ENCODE results near the gene SMARCAD1.
"Not testable (repeated sequence)": the region's sequence is repeated elsewhere in the genome, so short reads cannot be mapped to it uniquely, and the experiment has no call there.

Gene SMARCAD1

DNA sequence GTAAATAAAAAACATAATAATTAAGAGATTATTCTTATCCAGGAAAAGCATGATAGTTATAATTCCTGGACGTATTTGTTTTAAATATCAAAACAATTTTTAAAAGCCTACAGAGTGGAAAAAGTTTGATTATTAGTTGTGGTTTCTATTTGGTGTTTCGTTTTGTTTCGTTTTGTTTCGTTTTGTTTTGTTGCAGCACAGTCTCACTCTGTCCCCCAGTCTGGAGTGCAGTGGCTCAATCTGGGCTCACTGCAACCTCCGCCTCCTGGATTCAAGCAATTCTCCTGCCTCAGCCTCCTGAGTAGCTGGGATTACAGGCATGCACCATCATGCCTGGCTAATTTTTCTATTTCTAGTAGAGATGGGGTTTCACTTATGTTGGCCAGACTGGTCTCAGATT is 129.1 kb downstream of the SMARCAD1 start:
- not testable (repeated sequence) for H3K36me3 Mint-ChIP-seq (ENCODE audit: low read depth); H3K27ac Mint-ChIP-seq; H3K4me3 Mint-ChIP-seq; H3K27me3 Mint-ChIP-seq (ENCODE audit: low read depth); H3K9me3 Mint-ChIP-seq
- peaks cover 13% of the 10 kb centered on the region for H3K4me1 Mint-ChIP-seq (ENCODE audit: low read depth)

DNA sequence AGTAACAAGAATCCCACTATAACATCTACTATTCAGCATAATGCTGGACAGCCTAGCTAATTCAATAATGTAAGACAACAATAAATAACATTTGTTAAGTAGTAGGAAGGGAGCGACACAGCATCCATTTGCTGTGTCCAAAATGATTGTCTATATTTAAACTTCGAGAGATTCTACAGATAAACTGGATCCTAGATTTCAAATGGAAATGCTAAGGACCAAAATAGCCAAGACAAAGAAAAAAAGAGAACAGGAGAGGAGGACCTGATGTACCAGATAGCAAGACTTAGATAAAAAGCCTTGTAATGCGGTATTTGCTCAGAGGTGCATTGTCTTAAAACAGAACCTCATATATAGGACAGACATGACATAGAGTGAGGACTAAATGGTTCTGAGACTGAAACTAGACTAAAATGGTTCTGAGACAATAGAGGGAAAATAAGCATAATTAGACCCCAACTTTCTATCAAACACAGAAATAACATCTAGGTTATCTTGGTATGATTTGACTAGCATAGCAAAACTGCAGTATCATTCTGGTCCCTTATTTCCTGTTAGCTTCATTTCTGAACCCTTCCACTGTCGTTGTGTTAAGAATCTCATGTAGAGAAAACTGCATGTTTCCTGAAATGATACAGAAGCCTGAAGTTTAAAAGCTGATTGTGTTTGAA is 131.2 kb downstream of the SMARCAD1 start:
- Mint-ChIP-seq H3K27me3 (ENCODE audit: low read depth) (no peaks in the 10 kb centered on the region), H3K4me1 (ENCODE audit: low read depth) (peaks cover 16% of the 10 kb centered on the region), H3K27ac (peak overlapping the region; percentile 71), H3K9me3 (no peaks in the 10 kb centered on the region), H3K36me3 (ENCODE audit: low read depth) (no peaks in the 10 kb centered on the region), H3K4me3 (peak overlapping the region; percentile 38)

DNA sequence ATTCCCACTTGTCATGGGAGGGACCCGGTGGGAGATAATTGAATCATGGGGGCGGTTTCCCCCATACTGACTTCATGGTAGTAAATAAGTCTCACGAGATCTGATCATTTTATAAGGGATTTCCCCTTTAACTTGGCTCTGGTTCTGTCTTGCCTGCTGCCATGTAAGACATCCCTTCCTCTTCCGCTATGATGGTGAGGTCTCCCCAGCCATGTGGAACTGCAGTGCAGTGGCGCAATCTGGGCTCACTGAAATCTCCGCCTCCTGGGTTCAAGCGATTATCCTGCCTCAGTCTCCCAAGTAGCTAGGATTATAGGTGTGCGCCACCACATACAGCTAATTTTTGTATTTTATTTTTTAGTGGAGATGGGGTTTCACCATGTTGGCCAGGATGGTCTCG is 132.1 kb downstream of the SMARCAD1 start:
- H3K4me3 Mint-ChIP-seq = peak overlapping the region; percentile 63
- H3K36me3 Mint-ChIP-seq (ENCODE audit: low read depth) = no peaks in the 10 kb centered on the region
- H3K9me3 Mint-ChIP-seq = no peaks in the 10 kb centered on the region
- H3K4me1 Mint-ChIP-seq (ENCODE audit: low read depth) = peaks cover 16% of the 10 kb centered on the region
- H3K27me3 Mint-ChIP-seq (ENCODE audit: low read depth) = no peaks in the 10 kb centered on the region
- peak overlapping the region; percentile 75 for H3K27ac Mint-ChIP-seq
